Immature natural killer cell (primary cell): Measurements from ENCODE around the gene GAA. TPM values are rescaled to one million over a fixed set of nuclear protein-coding genes. Genes with fewer than 3 reads are reported as not detected.
"Not testable (repeated sequence)": the region's sequence is repeated elsewhere in the genome, so short reads cannot be mapped to it uniquely, and the experiment has no call there.

ENCODE experiments used
- DNase-seq, 3 donors: peaks; one replicate each; pipeline ENCODE4 v3.0.0; 2022; ENCODE audit warnings: mixed read lengths in 1 of 3
- H3K27ac Mint-ChIP-seq, 6 donors: one replicate each; pipeline ENCODE4 v1.8.0; 2020; ENCODE audit warnings: mixed read lengths in 6 of 6, mild to moderate bottlenecking in 5 of 6, inconsistent platforms in 4 of 6, moderate library complexity in 3 of 6
- H3K27me3 Mint-ChIP-seq, 3 donors: one replicate each; pipeline ENCODE4 v1.8.0; 2020 to 2021; ENCODE audit warnings: low read depth in 3 of 3, mild to moderate bottlenecking in 3 of 3, mixed read lengths in 3 of 3, moderate library complexity in 3 of 3, inconsistent platforms in 1 of 3
- H3K36me3 Mint-ChIP-seq, 3 donors: one replicate each; pipeline ENCODE4 v1.8.0; 2020; ENCODE audit warnings: mixed read lengths in 3 of 3, inconsistent platforms in 2 of 3, mild to moderate bottlenecking in 2 of 3
- H3K4me1 Mint-ChIP-seq, 2 donors: one replicate each; pipeline ENCODE4 v1.8.0; 2020; ENCODE audit warnings: inconsistent platforms in 2 of 2, mild to moderate bottlenecking in 2 of 2, mixed read lengths in 2 of 2, moderate library complexity in 1 of 2
- H3K4me3 Mint-ChIP-seq, 5 donors: one replicate each; pipeline ENCODE4 v1.8.0; 2020; ENCODE audit warnings: mild to moderate bottlenecking in 5 of 5, mixed read lengths in 5 of 5, inconsistent platforms in 3 of 5, moderate library complexity in 3 of 5
- H3K9me3 Mint-ChIP-seq, 6 donors: one replicate each; pipeline ENCODE4 v1.8.0; 2020; ENCODE audit warnings: mild to moderate bottlenecking in 6 of 6, mixed read lengths in 6 of 6, inconsistent platforms in 4 of 6, moderate library complexity in 3 of 6
- polyA plus RNA-seq, 3 donors: library from polyadenylated mRNA; unstranded; fragments of 300-500 nt; fragmentation: Illumina TruSeq; gene quantifications; one replicate each; pipeline ENCODE4 v1.2.3, GENCODE V29; 2021

The GAA gene
- polyA plus RNA-seq, 3 donors from 2014 or later: 14.7 to 20.0 (median 15.4) TPM

- Mint-ChIP-seq H3K4me3 (no peak overlapping the region), H3K27ac (no peak overlapping the region)
These were observed 30.8 kb upstream of the GAA start for GRCh38 chr17:80070375-80071115.

GRCh38 chr17:80071116-80071841 is 30.1 kb upstream of the GAA start:
- Mint-ChIP-seq H3K4me3 (no peak overlapping the region), H3K27me3 (peaks cover 0 to 10% (median 3%) of the 10 kb centered on the region in 3 donors), H3K4me1 (peaks cover 0 to 4% of the 10 kb centered on the region in 2 donors), H3K9me3 (no peaks in the 10 kb centered on the region), H3K36me3 (no peaks in the 10 kb centered on the region), H3K27ac (no peak overlapping the region)
- DNase-seq: no peak

More at GRCh38 chr17:80070375-80071115, 30.8 kb upstream of the GAA start:
- H3K36me3 Mint-ChIP-seq: no peaks in the 10 kb centered on the region
- peaks cover 0 to 8% (median 3%) of the 10 kb centered on the region in 3 donors for H3K27me3 Mint-ChIP-seq
- peaks cover 0 to 4% of the 10 kb centered on the region in 2 donors for H3K4me1 Mint-ChIP-seq
- DNase-seq: no peak
- H3K9me3 Mint-ChIP-seq: no peaks in the 10 kb centered on the region

- Mint-ChIP-seq H3K4me3 (no peak overlapping the region), H3K36me3 (no peaks in the 10 kb centered on the region), H3K27ac (no peak overlapping the region), H3K4me1 (peaks cover 0 to 4% of the 10 kb centered on the region in 2 donors), H3K9me3 (no peaks in the 10 kb centered on the region), H3K27me3 (peaks cover 0 to 10% (median 7%) of the 10 kb centered on the region in 3 donors)
- no peak for DNase-seq
These were observed 29.0 kb upstream of the GAA start for GRCh38 chr17:80072410-80072809.

GRCh38 chr17:80080081-80080480 is 21.3 kb upstream of the GAA start:
- Mint-ChIP-seq H3K27ac (no peak overlapping the region), H3K36me3 (no peaks in the 10 kb centered on the region), H3K9me3 (no peaks in the 10 kb centered on the region), H3K4me3 (no peak overlapping the region), H3K27me3 (peaks cover 2 to 9% (median 2%) of the 10 kb centered on the region in 3 donors), H3K4me1 (peaks cover 0 to 2% of the 10 kb centered on the region in 2 donors)
- no peak for DNase-seq

GRCh38 chr17:80081596-80081995 is 19.8 kb upstream of the GAA start:
- no peak for DNase-seq
- H3K4me1 Mint-ChIP-seq: peaks cover 0 to 2% of the 10 kb centered on the region in 2 donors
- peaks cover 0 to 8% (median 3%) of the 10 kb centered on the region in 3 donors for H3K27me3 Mint-ChIP-seq
- H3K4me3 Mint-ChIP-seq: no peak overlapping the region
- no peaks in the 10 kb centered on the region for H3K9me3 Mint-ChIP-seq
- H3K36me3 Mint-ChIP-seq: no peaks in the 10 kb centered on the region
- no peak overlapping the region for H3K27ac Mint-ChIP-seq

GRCh38 chr17:80082403-80083135 is 18.8 kb upstream of the GAA start:
- DNase-seq: peak; percentile 46 to 55 (median 51)
- H3K9me3 Mint-ChIP-seq: no peaks in the 10 kb centered on the region
- peaks cover 0 to 2% of the 10 kb centered on the region in 2 donors for H3K4me1 Mint-ChIP-seq
- no peaks in the 10 kb centered on the region for H3K36me3 Mint-ChIP-seq
- H3K27me3 Mint-ChIP-seq: peaks cover 0 to 3% (median 3%) of the 10 kb centered on the region in 3 donors
- H3K27ac Mint-ChIP-seq: no peak overlapping the region
- H3K4me3 Mint-ChIP-seq: no peak overlapping the region

- H3K9me3 Mint-ChIP-seq: no peaks in the 10 kb centered on the region
- H3K4me3 Mint-ChIP-seq: no peak overlapping the region
- no peak for DNase-seq
These were observed 18.2 kb upstream of the GAA start for GRCh38 chr17:80083136-80083661.

GRCh38 chr17:80084773-80085172 is 16.6 kb upstream of the GAA start:
- Mint-ChIP-seq H3K4me3 (no peak overlapping the region), H3K4me1 (peaks cover 0 to 2% of the 10 kb centered on the region in 2 donors), H3K27me3 (peaks cover 0 to 3% (median 3%) of the 10 kb centered on the region in 3 donors), H3K27ac (no peak overlapping the region), H3K36me3 (no peaks in the 10 kb centered on the region), H3K9me3 (no peaks in the 10 kb centered on the region)
- DNase-seq: no peak

More at GRCh38 chr17:80083136-80083661, 18.2 kb upstream of the GAA start:
- no peak overlapping the region for H3K27ac Mint-ChIP-seq
- H3K36me3 Mint-ChIP-seq: no peaks in the 10 kb centered on the region
- peaks cover 0 to 3% (median 3%) of the 10 kb centered on the region in 3 donors for H3K27me3 Mint-ChIP-seq
- H3K4me1 Mint-ChIP-seq: peaks cover 0 to 2% of the 10 kb centered on the region in 2 donors

- Mint-ChIP-seq H3K27ac (no peak overlapping the region), H3K4me3 (no peak overlapping the region), H3K9me3 (no peaks in the 10 kb centered on the region), H3K4me1 (peaks cover 0 to 2% of the 10 kb centered on the region in 2 donors), H3K36me3 (no peaks in the 10 kb centered on the region), H3K27me3 (peaks cover 0 to 6% (median 3%) of the 10 kb centered on the region in 3 donors)
- no peak for DNase-seq
These were observed 15.3 kb upstream of the GAA start for GRCh38 chr17:80086081-80086480.

- Mint-ChIP-seq H3K4me1 (peaks cover 0 to 2% of the 10 kb centered on the region in 2 donors), H3K36me3 (no peaks in the 10 kb centered on the region), H3K27ac (no peak overlapping the region), H3K27me3 (peaks cover 0 to 6% (median 3%) of the 10 kb centered on the region in 3 donors), H3K9me3 (no peaks in the 10 kb centered on the region), H3K4me3 (no peak overlapping the region)
- DNase-seq: no peak
These were observed 14.8 kb upstream of the GAA start for GRCh38 chr17:80086616-80087015.

GRCh38 chr17:80087346-80088265 is 13.8 kb upstream of the GAA start:
- H3K27ac Mint-ChIP-seq: no peak overlapping the region
- H3K9me3 Mint-ChIP-seq: no peaks in the 10 kb centered on the region
- peaks cover 0 to 2% of the 10 kb centered on the region in 2 donors for H3K4me1 Mint-ChIP-seq
- no peaks in the 10 kb centered on the region for H3K36me3 Mint-ChIP-seq
- H3K4me3 Mint-ChIP-seq: no peak overlapping the region
- no peak for DNase-seq
- H3K27me3 Mint-ChIP-seq: peaks cover 0 to 6% (median 3%) of the 10 kb centered on the region in 3 donors

- no peaks in the 10 kb centered on the region for H3K9me3 Mint-ChIP-seq
- no peak overlapping the region for H3K27ac Mint-ChIP-seq
- H3K4me1 Mint-ChIP-seq: no peaks in the 10 kb centered on the region
- no peak for DNase-seq
- no peaks in the 10 kb centered on the region for H3K36me3 Mint-ChIP-seq
- no peak overlapping the region for H3K4me3 Mint-ChIP-seq
- H3K27me3 Mint-ChIP-seq: peaks cover 0 to 3% (median 3%) of the 10 kb centered on the region in 3 donors
These were observed 11.6 kb upstream of the GAA start for GRCh38 chr17:80089762-80090161.

- H3K27ac Mint-ChIP-seq, H3K4me3 Mint-ChIP-seq, H3K9me3 Mint-ChIP-seq, H3K36me3 Mint-ChIP-seq, H3K27me3 Mint-ChIP-seq, H3K4me1 Mint-ChIP-seq, DNase-seq: not testable (repeated sequence)
These were observed 11.2 kb upstream of the GAA start for GRCh38 chr17:80090164-80090563.
